ENCODE measurements around the gene INHBE. TPM values are rescaled to one million over a fixed set of nuclear protein-coding genes. Genes with fewer than 3 reads are reported as not detected.

Gene INHBE
- total and polyA plus RNA-seq, 2 experiments from 2014 or later: 5.6 to 29.0 TPM

GRCh38 chr12:57497223-57498131 is 42.4 kb downstream of the INHBE start:
- no peak overlapping the region for H3K4me2 ChIP-seq
- no peaks in the 10 kb centered on the region for H3K4me1 ChIP-seq (ENCODE audit: insufficient read depth)
- no peak overlapping the region; the same call in 2 of the 3 replicates for H3K4me3 Mint-ChIP-seq
- H3K27ac Mint-ChIP-seq: peak overlapping the region; percentile 31; the same call in 1 of the 2 replicates
- H3F3A ChIP-seq (replicated peaks; ENCODE audit: low read depth): peaks cover 39% of the 10 kb centered on the region
- H3K79me2 ChIP-seq (replicated peaks; ENCODE audit: insufficient read depth): peaks cover 23% of the 10 kb centered on the region
- H2AFZ ChIP-seq: no peak overlapping the region
- no peak overlapping the region for H3K4me3 ChIP-seq
- ATAC-seq (no peak), DNase-seq (ENCODE audit: low spot score) (no peak)
- TF ChIP-seq CTCF (conservative IDR thresholded peaks at IDR 0.05; ENCODE audit: low read depth in 2 of 2) (no peak), EZH2 (IDR thresholded peaks at IDR 0.05; ENCODE audit: low read depth, unreplicated experiment) (no peak), ETS1 (IDR thresholded peaks at IDR 0.05) (no peak), EZH2phosphoT487 (IDR thresholded peaks at IDR 0.05; ENCODE audit: unreplicated experiment) (no peak), ZNF331 (CRISPR knock-in tag; IDR thresholded peaks at IDR 0.05; ENCODE audit: low read depth) (no peak), NANOG (IDR thresholded peaks at IDR 0.05; ENCODE audit: borderline replicate concordance) (no peak)
- TF ChIP-seq, protein P1, sequence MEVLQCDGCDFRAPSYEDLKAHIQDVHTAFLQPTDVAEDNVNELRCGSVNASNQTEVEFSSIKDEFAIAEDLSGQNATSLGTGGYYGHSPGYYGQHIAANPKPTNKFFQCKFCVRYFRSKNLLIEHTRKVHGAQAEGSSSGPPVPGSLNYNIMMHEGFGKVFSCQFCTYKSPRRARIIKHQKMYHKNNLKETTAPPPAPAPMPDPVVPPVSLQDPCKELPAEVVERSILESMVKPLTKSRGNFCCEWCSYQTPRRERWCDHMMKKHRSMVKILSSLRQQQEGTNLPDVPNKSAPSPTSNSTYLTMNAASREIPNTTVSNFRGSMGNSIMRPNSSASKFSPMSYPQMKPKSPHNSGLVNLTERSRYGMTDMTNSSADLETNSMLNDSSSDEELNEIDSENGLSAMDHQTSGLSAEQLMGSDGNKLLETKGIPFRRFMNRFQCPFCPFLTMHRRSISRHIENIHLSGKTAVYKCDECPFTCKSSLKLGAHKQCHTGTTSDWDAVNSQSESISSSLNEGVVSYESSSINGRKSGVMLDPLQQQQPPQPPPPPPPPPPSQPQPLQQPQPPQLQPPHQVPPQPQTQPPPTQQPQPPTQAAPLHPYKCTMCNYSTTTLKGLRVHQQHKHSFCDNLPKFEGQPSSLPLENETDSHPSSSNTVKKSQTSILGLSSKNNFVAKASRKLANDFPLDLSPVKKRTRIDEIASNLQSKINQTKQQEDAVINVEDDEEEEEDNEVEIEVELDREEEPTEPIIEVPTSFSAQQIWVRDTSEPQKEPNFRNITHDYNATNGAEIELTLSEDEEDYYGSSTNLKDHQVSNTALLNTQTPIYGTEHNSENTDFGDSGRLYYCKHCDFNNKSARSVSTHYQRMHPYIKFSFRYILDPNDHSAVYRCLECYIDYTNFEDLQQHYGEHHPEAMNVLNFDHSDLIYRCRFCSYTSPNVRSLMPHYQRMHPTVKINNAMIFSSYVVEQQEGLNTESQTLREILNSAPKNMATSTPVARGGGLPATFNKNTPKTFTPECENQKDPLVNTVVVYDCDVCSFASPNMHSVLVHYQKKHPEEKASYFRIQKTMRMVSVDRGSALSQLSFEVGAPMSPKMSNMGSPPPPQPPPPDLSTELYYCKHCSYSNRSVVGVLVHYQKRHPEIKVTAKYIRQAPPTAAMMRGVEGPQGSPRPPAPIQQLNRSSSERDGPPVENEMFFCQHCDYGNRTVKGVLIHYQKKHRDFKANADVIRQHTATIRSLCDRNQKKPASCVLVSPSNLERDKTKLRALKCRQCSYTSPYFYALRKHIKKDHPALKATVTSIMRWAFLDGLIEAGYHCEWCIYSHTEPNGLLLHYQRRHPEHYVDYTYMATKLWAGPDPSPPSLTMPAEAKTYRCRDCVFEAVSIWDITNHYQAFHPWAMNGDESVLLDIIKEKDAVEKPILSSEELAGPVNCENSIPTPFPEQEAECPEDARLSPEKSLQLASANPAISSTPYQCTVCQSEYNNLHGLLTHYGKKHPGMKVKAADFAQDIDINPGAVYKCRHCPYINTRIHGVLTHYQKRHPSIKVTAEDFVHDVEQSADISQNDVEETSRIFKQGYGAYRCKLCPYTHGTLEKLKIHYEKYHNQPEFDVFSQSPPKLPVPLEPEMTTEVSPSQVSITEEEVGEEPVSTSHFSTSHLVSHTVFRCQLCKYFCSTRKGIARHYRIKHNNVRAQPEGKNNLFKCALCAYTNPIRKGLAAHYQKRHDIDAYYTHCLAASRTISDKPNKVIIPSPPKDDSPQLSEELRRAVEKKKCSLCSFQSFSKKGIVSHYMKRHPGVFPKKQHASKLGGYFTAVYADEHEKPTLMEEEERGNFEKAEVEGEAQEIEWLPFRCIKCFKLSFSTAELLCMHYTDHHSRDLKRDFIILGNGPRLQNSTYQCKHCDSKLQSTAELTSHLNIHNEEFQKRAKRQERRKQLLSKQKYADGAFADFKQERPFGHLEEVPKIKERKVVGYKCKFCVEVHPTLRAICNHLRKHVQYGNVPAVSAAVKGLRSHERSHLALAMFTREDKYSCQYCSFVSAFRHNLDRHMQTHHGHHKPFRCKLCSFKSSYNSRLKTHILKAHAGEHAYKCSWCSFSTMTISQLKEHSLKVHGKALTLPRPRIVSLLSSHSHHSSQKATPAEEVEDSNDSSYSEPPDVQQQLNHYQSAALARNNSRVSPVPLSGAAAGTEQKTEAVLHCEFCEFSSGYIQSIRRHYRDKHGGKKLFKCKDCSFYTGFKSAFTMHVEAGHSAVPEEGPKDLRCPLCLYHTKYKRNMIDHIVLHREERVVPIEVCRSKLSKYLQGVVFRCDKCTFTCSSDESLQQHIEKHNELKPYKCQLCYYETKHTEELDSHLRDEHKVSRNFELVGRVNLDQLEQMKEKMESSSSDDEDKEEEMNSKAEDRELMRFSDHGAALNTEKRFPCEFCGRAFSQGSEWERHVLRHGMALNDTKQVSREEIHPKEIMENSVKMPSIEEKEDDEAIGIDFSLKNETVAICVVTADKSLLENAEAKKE (CRISPR knock-in tag; IDR thresholded peaks at IDR 0.05): no peak
- TF ChIP-seq, protein P2, sequence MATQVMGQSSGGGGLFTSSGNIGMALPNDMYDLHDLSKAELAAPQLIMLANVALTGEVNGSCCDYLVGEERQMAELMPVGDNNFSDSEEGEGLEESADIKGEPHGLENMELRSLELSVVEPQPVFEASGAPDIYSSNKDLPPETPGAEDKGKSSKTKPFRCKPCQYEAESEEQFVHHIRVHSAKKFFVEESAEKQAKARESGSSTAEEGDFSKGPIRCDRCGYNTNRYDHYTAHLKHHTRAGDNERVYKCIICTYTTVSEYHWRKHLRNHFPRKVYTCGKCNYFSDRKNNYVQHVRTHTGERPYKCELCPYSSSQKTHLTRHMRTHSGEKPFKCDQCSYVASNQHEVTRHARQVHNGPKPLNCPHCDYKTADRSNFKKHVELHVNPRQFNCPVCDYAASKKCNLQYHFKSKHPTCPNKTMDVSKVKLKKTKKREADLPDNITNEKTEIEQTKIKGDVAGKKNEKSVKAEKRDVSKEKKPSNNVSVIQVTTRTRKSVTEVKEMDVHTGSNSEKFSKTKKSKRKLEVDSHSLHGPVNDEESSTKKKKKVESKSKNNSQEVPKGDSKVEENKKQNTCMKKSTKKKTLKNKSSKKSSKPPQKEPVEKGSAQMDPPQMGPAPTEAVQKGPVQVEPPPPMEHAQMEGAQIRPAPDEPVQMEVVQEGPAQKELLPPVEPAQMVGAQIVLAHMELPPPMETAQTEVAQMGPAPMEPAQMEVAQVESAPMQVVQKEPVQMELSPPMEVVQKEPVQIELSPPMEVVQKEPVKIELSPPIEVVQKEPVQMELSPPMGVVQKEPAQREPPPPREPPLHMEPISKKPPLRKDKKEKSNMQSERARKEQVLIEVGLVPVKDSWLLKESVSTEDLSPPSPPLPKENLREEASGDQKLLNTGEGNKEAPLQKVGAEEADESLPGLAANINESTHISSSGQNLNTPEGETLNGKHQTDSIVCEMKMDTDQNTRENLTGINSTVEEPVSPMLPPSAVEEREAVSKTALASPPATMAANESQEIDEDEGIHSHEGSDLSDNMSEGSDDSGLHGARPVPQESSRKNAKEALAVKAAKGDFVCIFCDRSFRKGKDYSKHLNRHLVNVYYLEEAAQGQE (IDR thresholded peaks at IDR 0.05; ENCODE audit: unreplicated experiment): no peak
- H3K4me1 Mint-ChIP-seq: peaks cover 2% of the 10 kb centered on the region; the same call in 2 of the 3 replicates
- H3K9me2 ChIP-seq (ENCODE audit: insufficient read depth): no peaks in the 10 kb centered on the region
- H3K36me3 ChIP-seq (ENCODE audit: insufficient read depth): peaks cover 76% of the 10 kb centered on the region
- peaks cover 92% of the 10 kb centered on the region for H3K36me3 Mint-ChIP-seq (ENCODE audit: low read depth)
- peaks cover 13% of the 10 kb centered on the region for H3K27me3 Mint-ChIP-seq (ENCODE audit: insufficient read depth, low read depth, poor library complexity)
- peaks cover 34% of the 10 kb centered on the region for H4K20me1 ChIP-seq (replicated peaks; ENCODE audit: insufficient read depth)
- H3K27me3 ChIP-seq (ENCODE audit: insufficient read depth): no peaks in the 10 kb centered on the region
- no peaks in the 10 kb centered on the region for H3K9me3 Mint-ChIP-seq
- peak overlapping the region; percentile 63; the same call in 1 of the 2 replicates for H3K27ac ChIP-seq (ENCODE audit: low read depth)
